Stimulated activated CD4-positive, alpha-beta T cell treated with anti-CD3 and anti-CD28 coated beads, Interleukin-1b, Interleukin-23, amount 100 ng/mL, for 4 hours (primary cell): ENCODE data around the gene ATG10.

Experiments used
- DNase-seq, 2 donors: peaks; one replicate each; pipeline ENCODE4 v3.0.0-alpha.2; 2020; ENCODE audit warnings: low read depth in 2 of 2

ATG10 gene

DNA sequence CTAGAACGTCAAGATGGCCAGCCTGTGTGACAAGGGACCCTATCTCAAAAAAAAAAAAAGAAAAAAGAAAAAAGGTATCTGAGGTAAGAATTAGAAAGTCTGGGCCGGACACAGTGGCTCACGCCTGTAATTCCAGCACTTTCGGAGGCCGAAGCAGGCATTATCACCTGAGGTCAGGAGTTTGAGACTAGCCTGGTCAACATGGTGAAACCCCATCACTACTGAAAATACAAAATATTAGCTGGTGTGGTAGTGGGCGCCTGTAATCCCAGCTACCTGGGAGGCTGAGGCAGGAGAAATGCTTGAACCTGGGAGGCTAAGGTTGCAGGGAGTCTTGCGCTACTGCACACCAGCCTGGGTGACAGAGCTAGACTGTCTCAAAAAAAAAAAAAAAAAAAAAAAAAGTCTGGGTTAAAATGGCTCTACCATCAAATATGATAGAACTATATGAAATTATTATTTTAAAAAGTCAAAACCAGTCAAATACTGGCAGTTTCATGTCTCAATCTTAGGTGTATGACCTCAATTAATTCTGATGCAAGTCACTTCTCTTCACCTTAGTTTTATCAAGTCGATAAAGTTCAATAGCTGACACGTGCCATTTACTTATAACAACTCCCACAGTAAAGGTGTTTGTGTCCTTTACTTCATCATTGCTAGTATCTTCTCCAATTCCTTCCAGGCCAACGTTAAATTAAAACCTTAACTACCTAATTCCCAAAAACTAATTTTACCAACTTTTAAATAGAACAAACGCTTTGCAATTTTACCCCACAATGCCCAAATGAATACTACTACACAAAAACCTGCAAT is 305.2 kb downstream of the ATG10 start:
- no peak for DNase-seq

GRCh38 chr5:82277613-82277986 is 305.8 kb downstream of the ATG10 start:
- no peak for DNase-seq

DNA sequence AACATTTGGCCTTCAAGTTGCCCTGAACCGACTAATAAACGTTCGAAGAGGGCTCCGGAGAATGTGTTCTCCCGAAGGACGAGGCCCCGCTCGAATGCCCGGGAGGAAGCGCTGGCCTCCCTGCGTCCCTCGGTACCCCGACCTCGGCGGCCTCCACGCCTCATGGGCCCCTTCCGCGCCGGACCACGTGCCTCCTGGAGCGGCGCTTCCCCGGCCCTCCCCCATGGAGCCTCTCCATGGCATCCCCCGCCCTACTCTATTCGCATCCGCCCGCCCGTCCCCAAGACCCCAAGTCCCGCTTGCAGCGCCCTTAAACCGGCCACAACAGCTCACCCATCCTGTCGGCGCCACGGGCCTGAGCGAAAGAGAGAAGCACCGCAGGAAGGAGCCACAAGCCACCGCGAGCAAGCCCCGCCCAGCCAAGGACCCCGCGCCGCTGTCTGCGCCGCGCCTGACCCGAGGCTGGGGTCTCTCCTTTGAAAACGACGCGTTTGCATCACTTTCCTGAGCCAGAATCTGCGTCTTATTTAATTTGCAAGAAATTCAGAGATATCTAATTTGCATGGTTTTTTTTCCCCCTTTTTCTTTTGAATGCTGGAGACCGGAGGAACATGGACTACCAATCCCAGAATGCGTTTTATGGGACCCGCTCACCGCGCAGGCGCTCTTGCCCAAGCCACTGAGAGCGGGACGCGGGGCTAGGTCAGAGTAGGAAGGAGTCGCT is 306.3 kb downstream of the ATG10 start, which contains the start of gene RPS23:
Gene RPS23 (minus strand): TSS at position 368 of the 724 bp plus-strand sequence. CDS start 31 bp downstream, at position 337.
- DNase-seq = peak; percentile 78 to 81

- no peak for DNase-seq
Observed at GRCh38 chr5:82278711-82279370, 307.0 kb downstream of the ATG10 start.

- no peak for DNase-seq
Observed at GRCh38 chr5:82283893-82284292, 312.1 kb downstream of the ATG10 start.

- DNase-seq = no peak
Observed at GRCh38 chr5:82285206-82285605, 313.4 kb downstream of the ATG10 start.

DNA sequence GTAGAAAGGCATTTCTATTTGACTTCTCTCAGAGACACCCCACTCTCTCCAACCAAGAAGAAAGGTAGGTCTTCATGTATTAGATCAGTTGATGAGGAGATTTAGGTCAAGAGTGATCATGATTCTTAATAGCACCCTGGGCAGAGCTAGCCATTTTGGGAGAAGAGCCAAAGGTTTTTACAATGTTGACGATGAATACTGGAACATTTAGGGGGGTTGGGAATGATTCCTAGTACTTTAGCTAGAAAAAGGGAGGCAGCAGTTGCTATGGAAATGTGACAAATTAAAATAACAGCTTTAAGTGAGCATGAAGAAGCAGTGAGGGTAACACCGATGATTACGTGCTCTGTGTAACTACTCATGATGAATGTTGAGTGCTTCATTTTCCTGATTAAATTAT is 315.8 kb downstream of the ATG10 start:
- DNase-seq = no peak

- no peak for DNase-seq
Observed at GRCh38 chr5:82290005-82290404, 318.2 kb downstream of the ATG10 start.

DNA sequence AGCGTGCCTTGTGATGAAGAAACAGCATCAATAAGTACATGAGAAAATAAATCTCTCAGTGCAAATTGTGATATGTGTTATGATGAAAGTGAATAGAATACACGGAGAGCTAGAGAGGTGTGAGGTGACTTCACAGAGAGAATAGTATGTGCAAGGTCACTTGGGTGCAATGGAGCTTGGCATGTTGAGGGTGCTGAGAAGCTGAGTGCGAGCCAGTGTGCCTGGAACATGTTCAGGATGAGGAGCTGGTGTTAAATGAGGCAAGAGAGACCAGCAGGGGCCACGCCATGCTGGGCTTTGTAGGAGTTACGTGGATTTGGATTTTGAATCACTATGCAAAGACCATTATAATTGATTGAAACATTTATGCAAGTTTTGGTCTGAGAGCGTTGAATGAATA is 319.1 kb downstream of the ATG10 start:
- no peak for DNase-seq

DNA sequence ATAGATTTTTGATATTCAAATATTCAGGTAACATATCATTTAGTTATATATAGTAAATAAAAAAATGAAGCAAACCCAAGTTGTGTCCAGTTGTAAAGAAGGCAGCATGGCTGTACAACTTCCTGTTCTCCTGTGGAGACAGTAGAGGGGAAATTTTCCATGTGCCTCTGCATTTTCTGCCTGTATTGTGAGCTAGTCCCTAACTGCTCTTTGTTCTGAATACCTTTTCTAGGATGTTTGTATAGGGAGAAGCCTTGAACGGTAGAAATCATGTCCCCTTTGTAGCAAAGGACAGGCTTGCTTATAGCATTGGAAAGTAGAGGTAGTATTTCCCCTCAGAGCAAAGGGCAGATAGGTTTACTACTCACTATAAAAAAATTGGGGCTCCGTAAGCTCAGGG is 319.6 kb downstream of the ATG10 start:
- no peak for DNase-seq

DNA sequence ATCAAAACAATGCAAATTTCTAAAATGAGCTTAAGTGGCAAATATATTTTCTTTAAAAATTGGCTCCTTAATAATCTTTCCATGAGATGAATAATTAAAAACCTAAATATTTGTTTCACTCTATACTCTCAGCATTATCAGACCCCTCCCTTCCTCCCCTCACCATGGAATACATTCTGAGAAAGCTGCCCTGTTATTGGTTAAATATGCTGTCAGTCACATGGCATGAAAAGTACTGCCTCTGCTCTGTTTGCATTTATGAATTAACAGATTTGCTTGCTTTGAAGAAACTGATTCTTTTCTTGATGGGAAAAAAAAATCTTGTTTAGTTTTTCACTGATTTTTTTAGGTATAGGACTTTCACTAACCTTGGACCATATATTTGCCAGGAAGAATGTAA is 323.3 kb downstream of the ATG10 start:
- no peak for DNase-seq

DNA sequence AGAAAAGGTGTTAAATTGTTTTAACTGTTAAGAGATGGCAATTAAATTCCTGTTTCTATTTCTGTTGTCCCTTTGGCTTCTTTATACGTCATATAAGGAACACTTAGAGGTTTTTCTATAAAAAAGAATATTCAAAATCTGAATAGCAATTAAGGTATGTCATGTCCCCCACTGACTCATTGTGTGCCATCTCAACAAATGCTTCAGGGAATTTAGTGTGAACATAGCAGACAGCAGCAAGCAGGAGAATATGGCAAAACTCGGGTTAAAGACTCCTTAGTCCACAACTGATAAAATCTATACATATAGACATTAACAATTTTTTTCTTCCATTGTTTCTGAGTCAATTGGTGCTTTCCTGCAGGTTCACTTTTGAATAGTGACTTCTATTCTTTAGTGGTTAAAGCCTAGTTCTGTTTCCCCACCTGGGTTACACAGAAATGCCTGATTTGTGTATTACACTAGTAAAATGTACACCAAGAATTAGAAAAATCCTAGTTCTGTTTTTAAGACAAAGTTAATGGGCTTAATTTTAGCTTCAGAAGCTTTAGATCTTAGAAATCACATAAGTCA is 324.2 kb downstream of the ATG10 start:
- no peak for DNase-seq

DNA sequence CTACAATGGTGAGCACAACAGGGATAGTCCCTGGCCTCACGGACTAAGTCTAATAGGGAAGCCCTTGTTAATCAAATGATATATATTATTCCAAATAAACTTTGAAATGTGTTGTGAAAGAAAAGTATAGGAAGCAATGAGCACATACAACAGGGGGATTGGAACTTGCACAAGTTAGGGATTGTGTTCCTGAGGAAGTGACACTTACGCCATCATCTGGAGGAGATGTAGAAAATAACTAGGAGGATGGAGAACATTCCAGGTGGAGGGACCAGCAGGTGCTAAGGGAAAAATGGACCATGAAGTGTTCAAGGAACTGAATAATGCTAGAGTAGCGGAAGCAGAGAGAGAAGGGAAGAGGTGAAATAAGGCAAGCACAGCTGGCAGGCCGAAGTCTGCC is 325.1 kb downstream of the ATG10 start:
- DNase-seq = no peak

DNA sequence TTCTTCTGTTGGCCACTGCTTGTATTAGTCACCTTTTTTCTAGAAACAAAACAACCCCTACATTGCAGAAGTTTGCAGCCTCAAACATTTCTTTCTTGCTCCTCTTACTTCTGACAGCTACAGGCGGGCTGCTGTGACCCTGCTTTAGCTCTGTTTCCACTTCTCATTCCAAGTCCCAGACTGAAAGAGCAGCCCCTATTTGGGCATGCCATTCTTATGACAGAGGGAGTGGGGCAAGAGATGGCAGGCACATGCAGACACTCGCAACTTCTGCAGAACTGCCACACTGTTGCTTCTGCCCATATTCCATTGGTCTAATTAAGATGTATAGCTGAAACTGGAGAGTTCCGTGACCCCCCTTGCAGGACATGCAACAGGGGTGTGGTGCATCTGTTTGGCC is 325.9 kb downstream of the ATG10 start:
- DNase-seq = no peak

- DNase-seq = no peak
Observed at GRCh38 chr5:82298668-82299067, 326.8 kb downstream of the ATG10 start.

- no peak for DNase-seq
Observed at GRCh38 chr5:82301190-82301589, 329.4 kb downstream of the ATG10 start.
